ENCODE measurements around the gene FAM13C.

FAM13C gene

GRCh38 chr10:59337201-59337652 lies 25.1 kb downstream of the FAM13C start:
- no peak overlapping the region for H3K4me3 ChIP-seq
- peak; percentile 37 to 73 for DNase-seq
- no peaks in the 10 kb centered on the region for H3K36me3 ChIP-seq
- H3K4me1 ChIP-seq: peaks cover 4 to 85% (median 27%) of the 10 kb centered on the region in 4 donors
- no peak for TF ChIP-seq CTCF (IDR thresholded peaks at IDR 0.05)
- H3K27me3 ChIP-seq: no peaks in the 10 kb centered on the region
- intact Hi-C loops (cut with DNase I; ENCODE audit: low total_unique reads): no loop called here
- peak overlapping the region; percentile 62 to 75 for H3K27ac ChIP-seq
- H3K9me3 ChIP-seq: no peaks in the 10 kb centered on the region

GRCh38 chr10:59336632-59337031 lies 25.7 kb downstream of the FAM13C start:
- H3K27me3 ChIP-seq: no peaks in the 10 kb centered on the region
- no peaks in the 10 kb centered on the region for H3K9me3 ChIP-seq
- no peak for TF ChIP-seq CTCF (IDR thresholded peaks at IDR 0.05)
- H3K4me3 ChIP-seq: no peak overlapping the region
- H3K27ac ChIP-seq: peak overlapping the region; percentile 62 to 75
- peaks cover 4 to 86% (median 27%) of the 10 kb centered on the region in 4 donors for H3K4me1 ChIP-seq
- intact Hi-C loops (cut with DNase I; ENCODE audit: low total_unique reads): no loop called here
- DNase-seq: no peak
- no peaks in the 10 kb centered on the region for H3K36me3 ChIP-seq

GRCh38 chr10:59335497-59335896 lies 26.9 kb downstream of the FAM13C start:
- no peaks in the 10 kb centered on the region for H3K36me3 ChIP-seq
- DNase-seq: no peak
- H3K27ac ChIP-seq: peak overlapping the region; percentile 30 to 75
- no peak for TF ChIP-seq CTCF (IDR thresholded peaks at IDR 0.05)
- no peaks in the 10 kb centered on the region for H3K9me3 ChIP-seq
- H3K27me3 ChIP-seq: no peaks in the 10 kb centered on the region
- intact Hi-C loops (cut with DNase I; ENCODE audit: low total_unique reads): no loop called here
- H3K4me1 ChIP-seq: peaks cover 4 to 95% (median 28%) of the 10 kb centered on the region in 4 donors
- no peak overlapping the region for H3K4me3 ChIP-seq

- H3K9me3 ChIP-seq: no peaks in the 10 kb centered on the region
- H3K36me3 ChIP-seq: no peaks in the 10 kb centered on the region
- DNase-seq: no peak
- peaks cover 4 to 95% (median 36%) of the 10 kb centered on the region in 4 donors for H3K4me1 ChIP-seq
- H3K27ac ChIP-seq: peak overlapping the region; percentile 61 to 75
- intact Hi-C loops (cut with DNase I; ENCODE audit: low total_unique reads): no loop called here
- no peaks in the 10 kb centered on the region for H3K27me3 ChIP-seq
- peak overlapping the region in 1 of 2 donors; percentile 5 for H3K4me3 ChIP-seq
- TF ChIP-seq CTCF (IDR thresholded peaks at IDR 0.05): no peak
Observed at GRCh38 chr10:59333701-59334100, 28.6 kb downstream of the FAM13C start.

GRCh38 chr10:59332581-59332980 lies 29.8 kb downstream of the FAM13C start:
- no peaks in the 10 kb centered on the region for H3K36me3 ChIP-seq
- no peaks in the 10 kb centered on the region for H3K9me3 ChIP-seq
- peaks cover 4 to 95% (median 37%) of the 10 kb centered on the region in 4 donors for H3K4me1 ChIP-seq
- H3K27ac ChIP-seq: peak overlapping the region; percentile 61 to 75
- H3K27me3 ChIP-seq: no peaks in the 10 kb centered on the region
- intact Hi-C loops (cut with DNase I; ENCODE audit: low total_unique reads): no loop called here
- DNase-seq: no peak
- TF ChIP-seq CTCF (IDR thresholded peaks at IDR 0.05): no peak
- H3K4me3 ChIP-seq: no peak overlapping the region

- Histone ChIP-seq H3K4me3 (no peak overlapping the region), H3K9me3 (no peaks in the 10 kb centered on the region), H3K27ac (peak overlapping the region in 1 of 2 donors; percentile 64), H3K36me3 (no peaks in the 10 kb centered on the region), H3K4me1 (peaks cover 0 to 93% (median 30%) of the 10 kb centered on the region in 4 donors), H3K27me3 (no peaks in the 10 kb centered on the region)
- TF ChIP-seq CTCF (IDR thresholded peaks at IDR 0.05): no peak
- intact Hi-C loops (cut with DNase I; ENCODE audit: low total_unique reads): no loop called here
- DNase-seq: no peak
Observed at GRCh38 chr10:59331661-59332060, 30.7 kb downstream of the FAM13C start.
